AG10803 (cell line): Measurements from ENCODE around the gene AGTR2.
"Not testable (repeated sequence)": the region's sequence is repeated elsewhere in the genome, so short reads cannot be mapped to it uniquely, and the experiment has no call there.

ENCODE experiments used
- DNase-seq: peaks from one replicate; pipeline ENCODE4 v3.0.0; 2010; ENCODE audit warnings: low read depth
- H3K4me3 ChIP-seq: 2 replicates; pipeline ENCODE4 v1.5.1; 2011; ENCODE audit warnings: mild to moderate bottlenecking, low read length, control low read depth
- TF ChIP-seq, protein P1 (sequence below): conservative IDR thresholded peaks from 2 replicates; pipeline ENCODE4 v1.5.1; 2011; ENCODE audit warnings: mild to moderate bottlenecking, low read length, control low read depth, inconsistent platforms

Gene AGTR2

DNA sequence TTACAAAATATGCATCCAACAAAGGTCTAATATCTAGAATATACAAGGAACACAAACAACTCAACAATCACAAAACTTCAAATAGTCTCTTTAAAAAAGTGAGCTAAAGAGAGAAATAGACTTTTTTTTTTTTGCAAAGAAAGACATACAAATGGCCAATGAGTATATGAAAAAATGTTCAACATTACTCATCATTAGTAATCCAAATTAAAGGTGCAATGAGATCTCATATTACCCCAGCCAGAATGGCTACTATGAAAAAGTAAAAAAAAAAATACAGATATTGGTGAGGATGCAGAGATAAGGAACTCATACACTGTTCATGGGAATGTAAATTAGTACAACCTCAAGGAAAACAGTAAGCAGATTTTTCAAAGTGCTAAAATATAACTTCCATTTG is 24.1 kb downstream of the AGTR2 start:
- no peak overlapping the region for H3K4me3 ChIP-seq
- DNase-seq: no peak
- TF ChIP-seq, protein P1, sequence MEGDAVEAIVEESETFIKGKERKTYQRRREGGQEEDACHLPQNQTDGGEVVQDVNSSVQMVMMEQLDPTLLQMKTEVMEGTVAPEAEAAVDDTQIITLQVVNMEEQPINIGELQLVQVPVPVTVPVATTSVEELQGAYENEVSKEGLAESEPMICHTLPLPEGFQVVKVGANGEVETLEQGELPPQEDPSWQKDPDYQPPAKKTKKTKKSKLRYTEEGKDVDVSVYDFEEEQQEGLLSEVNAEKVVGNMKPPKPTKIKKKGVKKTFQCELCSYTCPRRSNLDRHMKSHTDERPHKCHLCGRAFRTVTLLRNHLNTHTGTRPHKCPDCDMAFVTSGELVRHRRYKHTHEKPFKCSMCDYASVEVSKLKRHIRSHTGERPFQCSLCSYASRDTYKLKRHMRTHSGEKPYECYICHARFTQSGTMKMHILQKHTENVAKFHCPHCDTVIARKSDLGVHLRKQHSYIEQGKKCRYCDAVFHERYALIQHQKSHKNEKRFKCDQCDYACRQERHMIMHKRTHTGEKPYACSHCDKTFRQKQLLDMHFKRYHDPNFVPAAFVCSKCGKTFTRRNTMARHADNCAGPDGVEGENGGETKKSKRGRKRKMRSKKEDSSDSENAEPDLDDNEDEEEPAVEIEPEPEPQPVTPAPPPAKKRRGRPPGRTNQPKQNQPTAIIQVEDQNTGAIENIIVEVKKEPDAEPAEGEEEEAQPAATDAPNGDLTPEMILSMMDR: no peak

DNA sequence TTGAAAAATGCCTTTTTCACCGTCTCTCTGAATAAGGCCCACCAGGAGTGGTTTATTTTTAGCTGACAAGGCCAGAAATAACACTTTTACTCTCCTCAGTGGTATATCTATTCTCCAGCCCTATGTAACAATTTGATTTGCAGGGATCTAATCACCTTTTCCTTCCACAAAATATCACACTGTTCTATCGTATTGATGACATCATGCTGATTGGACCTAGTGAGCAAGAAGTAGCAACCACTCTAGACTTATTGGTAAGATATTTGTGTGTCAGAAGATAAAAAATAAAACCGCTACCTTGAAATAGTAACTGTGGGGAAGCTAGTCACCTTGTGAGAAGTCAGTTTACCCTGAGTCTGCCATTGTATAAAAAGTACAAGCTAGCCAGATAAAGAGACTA is 27.7 kb downstream of the AGTR2 start:
- TF ChIP-seq, protein P1: no peak
- DNase-seq: no peak
- H3K4me3 ChIP-seq: no peak overlapping the region

DNA sequence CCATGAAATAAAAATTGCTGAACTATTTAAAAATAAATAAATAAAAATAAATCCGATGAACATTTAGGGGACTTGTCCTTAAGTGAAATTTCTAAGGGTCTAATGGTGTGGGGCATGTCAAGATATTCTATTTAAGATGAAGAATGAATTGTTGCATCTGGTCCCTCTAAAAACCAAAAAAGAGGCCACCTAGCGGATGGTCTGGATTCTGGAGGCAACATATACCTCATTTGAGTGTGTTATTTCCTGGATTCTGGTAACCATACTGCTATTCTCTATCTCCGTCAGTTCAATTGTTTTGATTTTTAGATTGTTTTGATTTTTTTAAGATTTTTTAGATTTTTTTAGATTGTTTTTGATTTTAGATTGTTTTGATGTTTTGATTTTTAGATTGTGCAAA is 28.3 kb downstream of the AGTR2 start:
- TF ChIP-seq, protein P1: no peak; the same call in 1 of the 2 replicates
- no peak for DNase-seq
- H3K4me3 ChIP-seq: no peak overlapping the region

DNA sequence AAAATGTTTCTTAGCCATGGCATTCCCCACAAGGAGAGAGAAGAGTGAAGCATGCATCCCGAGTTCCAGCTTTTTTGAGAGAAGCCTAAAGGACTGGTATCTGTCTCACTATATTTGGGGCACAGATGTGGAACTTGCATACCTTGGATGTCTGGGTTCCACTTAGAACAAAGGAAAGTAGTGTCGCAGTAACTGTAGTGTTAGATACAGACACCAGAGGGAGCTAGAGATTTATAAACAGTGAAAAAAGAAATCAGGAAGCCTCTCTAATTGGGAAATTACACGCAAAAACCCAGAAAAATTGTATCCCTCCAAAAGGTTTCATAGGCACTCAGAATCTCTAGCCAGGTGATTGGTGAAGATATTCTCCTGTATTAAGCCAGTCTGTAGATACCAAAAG is 34.4 kb downstream of the AGTR2 start:
- TF ChIP-seq, protein P1: peak; percentile 66
- no peak overlapping the region for H3K4me3 ChIP-seq

DNA sequence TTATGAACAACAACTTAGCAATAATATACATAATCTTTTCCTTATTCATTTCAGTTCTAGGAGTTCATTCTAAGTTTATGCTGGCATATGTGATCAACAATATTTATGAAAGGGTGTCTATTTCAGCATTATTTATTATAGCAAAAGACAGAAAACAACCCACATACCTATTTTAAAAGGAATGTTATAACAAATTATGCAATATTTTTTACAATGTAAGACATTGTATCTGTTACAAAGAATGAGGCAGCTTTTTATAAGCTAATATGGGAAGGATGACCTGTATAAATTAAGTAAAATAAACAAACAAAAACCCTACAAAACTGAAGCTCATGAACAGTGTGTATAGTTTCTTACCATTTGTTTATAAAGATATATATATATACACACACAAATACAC is 42.7 kb downstream of the AGTR2 start:
- DNase-seq: no peak
- H3K4me3 ChIP-seq: no peak overlapping the region
- TF ChIP-seq, protein P1: no peak

More for the DNA sequence above, 34.4 kb downstream of the AGTR2 start:
- DNase-seq: peak; percentile 5

DNA sequence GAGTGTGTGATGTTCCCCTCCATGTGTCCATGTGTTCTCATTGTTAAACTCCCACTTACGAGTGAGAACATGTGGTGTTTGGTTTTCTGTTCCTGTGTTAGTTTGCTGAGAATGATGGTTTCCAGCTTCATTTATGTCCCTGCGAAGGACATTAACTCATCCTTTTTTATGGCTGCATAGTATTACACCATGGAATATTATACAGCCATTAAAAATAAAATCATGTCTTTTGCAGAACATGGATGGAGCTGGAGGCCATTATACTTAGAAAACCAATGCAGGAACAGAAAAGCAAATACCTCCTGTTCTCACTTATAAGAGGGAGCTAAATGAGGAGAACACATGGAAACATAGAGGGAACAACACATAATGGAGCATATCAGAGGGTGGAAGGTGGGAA is 46.5 kb downstream of the AGTR2 start:
- not testable (repeated sequence) for DNase-seq

More for the DNA sequence above, 46.5 kb downstream of the AGTR2 start:
- not testable (repeated sequence) for H3K4me3 ChIP-seq
